ENCODE measurements around the gene ELFN2. TPM values are rescaled to one million over a fixed set of nuclear protein-coding genes. Genes with fewer than 3 reads are reported as not detected.
A peak's percentile ranks its signal among the peaks of the same experiment; 100 is the strongest.

Gene ELFN2
- total RNA-seq, 1 donor from 2014 or later: 0.82 TPM

- H3K36me3 Mint-ChIP-seq: no peaks in the 10 kb centered on the region
- peaks cover 59% of the 10 kb centered on the region for H3K27me3 Mint-ChIP-seq (ENCODE audit: insufficient read depth, low read depth)
- Histone ChIP-seq H3K9ac (no peak overlapping the region), H3K36me3 (no peaks in the 10 kb centered on the region), H3K4me3 (no peak overlapping the region), H4K20me1 (ENCODE audit: low read depth) (peaks cover 3% of the 10 kb centered on the region), H3F3A (ENCODE audit: low read depth) (peaks cover 10% of the 10 kb centered on the region), H2AFZ (replicated peaks) (no peak overlapping the region), H3K4me2 (no peak overlapping the region), H3K79me2 (ENCODE audit: low read depth) (no peaks in the 10 kb centered on the region), H3K9me3 (ENCODE audit: low read depth) (no peaks in the 10 kb centered on the region), H3K27me3 (peaks cover 53% of the 10 kb centered on the region), H3K27ac (no peak overlapping the region), H3K4me1 (peaks cover 19% of the 10 kb centered on the region)
- no peak for TF ChIP-seq EZH2 (IDR thresholded peaks at IDR 0.05)
- TF ChIP-seq EZH2phosphoT487 (IDR thresholded peaks at IDR 0.05): no peak
- TF ChIP-seq CTCF (IDR thresholded peaks at IDR 0.05): no peak
- H3K4me3 Mint-ChIP-seq: no peak overlapping the region
- peaks cover 25% of the 10 kb centered on the region for H3K4me1 Mint-ChIP-seq
- DNase-seq (ENCODE audit: low spot score): no peak
- peak overlapping the region; percentile 30 for H3K27ac Mint-ChIP-seq
- peaks cover 2% of the 10 kb centered on the region for H3K9me3 Mint-ChIP-seq
Observed at GRCh38 chr22:37326726-37327125, 100.6 kb downstream of the ELFN2 start.

DNA sequence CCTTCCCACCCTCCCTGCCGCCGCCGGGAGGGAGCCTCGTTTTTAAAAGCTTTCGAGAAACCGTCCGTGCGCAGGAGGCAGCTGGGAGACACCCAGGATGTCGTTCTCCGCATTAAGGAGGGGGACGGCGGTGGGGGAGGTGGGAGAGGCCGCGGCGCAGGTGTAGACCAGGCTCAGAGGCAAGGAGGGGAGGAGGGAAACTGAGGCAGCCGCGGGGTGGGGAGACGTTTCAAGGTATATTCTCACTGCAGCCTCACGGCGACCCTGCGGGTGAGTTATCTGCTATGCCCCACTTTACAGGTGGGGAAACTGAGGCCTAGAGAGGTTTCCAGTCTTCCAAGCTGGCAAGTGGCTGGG lies 102.3 kb downstream of the ELFN2 start:
- no peaks in the 10 kb centered on the region for H3K79me2 ChIP-seq (ENCODE audit: low read depth)
- H3F3A ChIP-seq (ENCODE audit: low read depth): peaks cover 16% of the 10 kb centered on the region
- no peak overlapping the region for H3K9ac ChIP-seq
- Mint-ChIP-seq H3K4me1 (peaks cover 20% of the 10 kb centered on the region), H3K27ac (no peak overlapping the region), H3K27me3 (ENCODE audit: insufficient read depth, low read depth) (peaks cover 57% of the 10 kb centered on the region), H3K9me3 (peaks cover 2% of the 10 kb centered on the region), H3K4me3 (no peak overlapping the region), H3K36me3 (no peaks in the 10 kb centered on the region)
- no peak overlapping the region for H3K27ac ChIP-seq
- H3K27me3 ChIP-seq: peaks cover 53% of the 10 kb centered on the region
- H3K36me3 ChIP-seq: no peaks in the 10 kb centered on the region
- no peak for DNase-seq (ENCODE audit: low spot score)
- H3K4me3 ChIP-seq: peak overlapping the region; percentile 43
- H3K4me2 ChIP-seq: peak overlapping the region; percentile 80
- no peaks in the 10 kb centered on the region for H3K9me3 ChIP-seq (ENCODE audit: low read depth)
- H3K4me1 ChIP-seq: peaks cover 18% of the 10 kb centered on the region
- peaks cover 3% of the 10 kb centered on the region for H4K20me1 ChIP-seq (ENCODE audit: low read depth)
- H2AFZ ChIP-seq (replicated peaks): no peak overlapping the region
- TF ChIP-seq EZH2 (IDR thresholded peaks at IDR 0.05): no peak
- no peak for TF ChIP-seq EZH2phosphoT487 (IDR thresholded peaks at IDR 0.05)
- TF ChIP-seq CTCF (IDR thresholded peaks at IDR 0.05): no peak

DNA sequence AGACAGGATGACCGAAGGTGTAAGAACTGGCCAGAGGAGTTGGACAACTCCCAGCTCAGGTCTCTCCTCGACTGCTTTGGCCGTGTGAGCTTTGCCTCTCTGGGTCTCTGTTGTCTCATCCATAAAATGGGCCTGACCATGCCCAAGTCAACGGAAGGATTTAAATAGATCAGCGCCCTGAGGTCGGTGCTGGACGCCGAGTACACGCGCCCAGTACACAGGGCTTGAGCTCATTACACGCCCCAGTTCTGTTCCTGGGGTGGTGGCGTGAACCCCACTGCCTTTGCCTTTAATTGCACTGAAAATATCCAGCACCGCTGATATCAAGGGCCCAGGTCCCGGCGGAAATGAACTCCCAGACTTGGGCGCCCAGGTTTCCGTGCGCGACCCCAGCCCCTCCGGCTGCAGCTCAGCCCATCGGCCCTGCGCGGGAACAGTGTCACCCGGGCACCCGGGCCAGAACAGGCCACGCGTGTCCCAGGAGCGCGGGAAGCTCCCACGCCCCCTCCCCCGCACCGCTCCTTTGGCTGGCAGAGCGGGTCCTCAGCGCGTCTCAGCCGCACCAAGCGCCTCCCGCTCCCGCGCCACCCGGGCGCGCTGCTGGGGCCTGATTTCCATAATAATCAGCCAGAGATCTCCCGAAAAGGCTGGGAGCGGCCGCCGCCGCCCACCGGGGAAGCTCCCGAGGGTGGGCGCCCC lies 102.8 kb downstream of the ELFN2 start:
- Histone ChIP-seq H4K20me1 (ENCODE audit: low read depth) (peaks cover 3% of the 10 kb centered on the region), H3K79me2 (ENCODE audit: low read depth) (no peaks in the 10 kb centered on the region), H3F3A (ENCODE audit: low read depth) (peaks cover 16% of the 10 kb centered on the region), H3K9me3 (ENCODE audit: low read depth) (no peaks in the 10 kb centered on the region), H3K27me3 (peaks cover 53% of the 10 kb centered on the region), H3K36me3 (no peaks in the 10 kb centered on the region), H2AFZ (replicated peaks) (no peak overlapping the region), H3K4me3 (peak overlapping the region; percentile 43), H3K4me1 (peaks cover 18% of the 10 kb centered on the region), H3K9ac (no peak overlapping the region), H3K4me2 (peak overlapping the region; percentile 80), H3K27ac (no peak overlapping the region)
- no peaks in the 10 kb centered on the region for H3K36me3 Mint-ChIP-seq
- no peak overlapping the region for H3K4me3 Mint-ChIP-seq
- peaks cover 2% of the 10 kb centered on the region for H3K9me3 Mint-ChIP-seq
- H3K4me1 Mint-ChIP-seq: peaks cover 19% of the 10 kb centered on the region
- no peak overlapping the region for H3K27ac Mint-ChIP-seq
- TF ChIP-seq EZH2 (IDR thresholded peaks at IDR 0.05) (peak; percentile 85), CTCF (IDR thresholded peaks at IDR 0.05) (no peak), EZH2phosphoT487 (IDR thresholded peaks at IDR 0.05) (peak; percentile 67)
- DNase-seq (ENCODE audit: low spot score): peak; percentile 65
- H3K27me3 Mint-ChIP-seq (ENCODE audit: insufficient read depth, low read depth): peaks cover 57% of the 10 kb centered on the region

Measured in neural progenitor cell (in vitro differentiated cells).